OCI-LY7 (cell line): ENCODE measurements around the gene CABLES1. TPM values are rescaled to one million over a fixed set of nuclear protein-coding genes. Genes with fewer than 3 reads are reported as not detected.

Experiments
- BruUV-seq: library from RNA; stranded (reverse); fragments of 400-500 nt; replicated peaks from 2 replicates; lab custom pipeline; 2021; lab: Mats Ljungman, UMichigan
- CTCF ChIA-PET: fragments of 300-600 bp; sonication (Branson Sonifier 250); formaldehyde crosslinking; loops from one replicate; lab custom pipeline; 2022; ENCODE audit warnings: antibody characterized with exemption; ENCODE audit not compliant: unreplicated experiment; lab: Charles Lee
- POLR2A ChIA-PET: fragments of 300-600 bp; sonication (Branson Sonifier 250); formaldehyde crosslinking; loops from one replicate; lab custom pipeline; 2022; ENCODE audit warnings: antibody characterized with exemption; lab: Charles Lee
- DNase-seq: peaks from one replicate; pipeline ENCODE4 v3.0.0-alpha.2; 2015; ENCODE audit warnings: low spot score
- H2AFZ ChIP-seq: fragments of 200-600 bp; sonication (generic), shearing (Covaris generic); 2 replicates; pipeline ENCODE4 v1.6.1; 2014; ENCODE audit warnings: mild to moderate bottlenecking, antibody characterized with exemption, low read length, moderate library complexity
- H3K27ac ChIP-seq: fragments of 200-600 bp; sonication (generic); 2 replicates; pipeline ENCODE4 v1.5.1; 2014; ENCODE audit warnings: mixed run types, low read depth, mild to moderate bottlenecking, moderate library complexity, low read length, inconsistent platforms; ENCODE audit not compliant: poor library complexity, severe bottlenecking
- H3K36me3 ChIP-seq: fragments of 200-600 bp; sonication (generic); 2 replicates; pipeline ENCODE4 v1.6.1; 2014; ENCODE audit warnings: mild to moderate bottlenecking, antibody characterized with exemption, low read length, moderate library complexity, mixed read lengths; ENCODE audit not compliant: insufficient read depth
- H3K4me1 ChIP-seq: fragments of 200-600 bp; sonication (generic); 2 replicates; pipeline ENCODE4 v1.5.1; 2014; ENCODE audit warnings: mild to moderate bottlenecking, low read length; ENCODE audit not compliant: insufficient read depth, poor library complexity, severe bottlenecking
- H3K4me2 ChIP-seq: fragments of 200-600 bp; sonication (generic); 2 replicates; pipeline ENCODE4 v1.6.1; 2014; ENCODE audit warnings: mild to moderate bottlenecking, low read length
- H3K4me3 ChIP-seq: fragments of 200-600 bp; sonication (generic); 2 replicates; pipeline ENCODE4 v1.5.1; 2014; ENCODE audit warnings: mild to moderate bottlenecking, low read depth, low read length; ENCODE audit not compliant: poor library complexity, severe bottlenecking
- H3K79me2 ChIP-seq: fragments of 200-600 bp; sonication (generic); 2 replicates; pipeline ENCODE4 v1.6.1; 2016; ENCODE audit warnings: low read depth, mild to moderate bottlenecking, low read length, moderate library complexity, mixed read lengths; ENCODE audit not compliant: insufficient read depth
- H3K9me2 ChIP-seq: fragments of 200-600 bp; sonication (generic); 2 replicates; pipeline ENCODE4 v1.6.1; 2016; ENCODE audit warnings: mild to moderate bottlenecking, low read length, mixed read lengths; ENCODE audit not compliant: insufficient read depth
- H3K9me3 ChIP-seq: fragments of 200-600 bp; sonication (generic); 2 replicates; pipeline ENCODE4 v1.6.1; 2014; ENCODE audit warnings: mild to moderate bottlenecking, mixed run types, low read length, mixed read lengths
- H4K20me1 ChIP-seq: fragments of 200-600 bp; sonication (generic); 2 replicates; pipeline ENCODE4 v1.6.1; 2014; ENCODE audit warnings: mild to moderate bottlenecking, antibody characterized with exemption, low read length, moderate library complexity, mixed read lengths; ENCODE audit not compliant: insufficient read depth
- CTCF ChIP-seq: fragments of 200-600 bp; sonication (generic); conservative IDR thresholded peaks from 2 replicates; pipeline ENCODE4 v1.5.1; 2014; ENCODE audit warnings: mild to moderate bottlenecking, antibody characterized with exemption, low read length, moderate library complexity, mixed read lengths
- EZH2phosphoT487 ChIP-seq: fragments of 200-600 bp; sonication (generic); IDR thresholded peaks from 2 replicates; pipeline ENCODE4 v1.6.1; 2018; ENCODE audit warnings: low read depth, borderline replicate concordance, mild to moderate bottlenecking, mixed run types, antibody characterized with exemption, low read length, moderate library complexity, mixed read lengths
- intact Hi-C: fragments of 100-400 bp; cut with micrococcal nuclease; formaldehyde crosslinking; loops from one replicate; pipeline ENCODE4 v1.10.0; 2022; ENCODE audit not compliant: unreplicated experiment
- total RNA-seq, 2 experiments: library from RNA; depleted of rRNA in 1 of 2; stranded (reverse); fragments of >200 nt in 1 of 2; shearing (Covaris generic) in 1 of 2; gene quantifications; 2 replicates each; pipeline ENCODE4 v1.2.3, GENCODE V29; 2014 to 2022

The CABLES1 gene
- total RNA-seq, 2 experiments from 2014 or later = 20.6 to 28.7 TPM

GRCh38 chr18:23217781-23218180, 82.5 kb downstream of the CABLES1 start:
- Histone ChIP-seq H3K79me2 (no peaks in the 10 kb centered on the region), H3K4me1 (peaks cover 28% of the 10 kb centered on the region), H3K36me3 (peaks cover 33% of the 10 kb centered on the region), H3K9me2 (no peaks in the 10 kb centered on the region), H4K20me1 (no peaks in the 10 kb centered on the region), H3K4me3 (no peak overlapping the region), H3K4me2 (no peak overlapping the region), H2AFZ (no peak overlapping the region), H3K27ac (no peak overlapping the region), H3K9me3 (no peaks in the 10 kb centered on the region)
- POLR2A ChIA-PET = no interaction called here
- TF ChIP-seq EZH2phosphoT487 (no peak), CTCF (no peak)
- intact Hi-C loops = no loop called here
- CTCF ChIA-PET = no interaction called here
- DNase-seq = no peak
- BruUV-seq = no TSS peak

- H3K27ac ChIP-seq = no peak overlapping the region
- ChIA-PET POLR2A (interaction anchor here (0.8 kb wide), 1 partner anchor 49 kb away, joined by 4 read pairs; no protein-coding TSS in a partner anchor), CTCF (no interaction called here)
- peaks cover 49% of the 10 kb centered on the region for H3K4me1 ChIP-seq
- H3K36me3 ChIP-seq = peaks cover 15% of the 10 kb centered on the region
- H3K9me2 ChIP-seq = no peaks in the 10 kb centered on the region
- BruUV-seq = no TSS peak
- H3K4me3 ChIP-seq = no peak overlapping the region
- intact Hi-C loops = no loop called here
- H3K79me2 ChIP-seq = no peaks in the 10 kb centered on the region
- H2AFZ ChIP-seq = no peak overlapping the region
- H4K20me1 ChIP-seq = no peaks in the 10 kb centered on the region
- TF ChIP-seq EZH2phosphoT487 = no peak
- H3K9me3 ChIP-seq = no peaks in the 10 kb centered on the region
- no peak overlapping the region for H3K4me2 ChIP-seq
- DNase-seq = no peak
Measured at GRCh38 chr18:23220355-23220754, 85.1 kb downstream of the CABLES1 start.

GRCh38 chr18:23223641-23224040, 88.4 kb downstream of the CABLES1 start:
- H3K4me3 ChIP-seq = no peak overlapping the region
- no peaks in the 10 kb centered on the region for H4K20me1 ChIP-seq
- peak overlapping the region; percentile 33 for H3K27ac ChIP-seq
- DNase-seq = no peak
- BruUV-seq = no TSS peak
- H3K4me1 ChIP-seq = peaks cover 80% of the 10 kb centered on the region
- ChIA-PET POLR2A (interaction anchor here (0.6 to 8.0 kb wide), 14 partner anchors 8 to 1335 kb away, joined by 3 to 163 read pairs (median 5); partner anchors contain the start of gene CABLES1), CTCF (interaction anchor here (0.9 kb wide), 1 partner anchor 19 kb away, joined by 3 read pairs; no protein-coding TSS in a partner anchor)
- no peaks in the 10 kb centered on the region for H3K9me2 ChIP-seq
- intact Hi-C loops = no loop called here
- no peak for TF ChIP-seq CTCF
- no peak for TF ChIP-seq EZH2phosphoT487
- peaks cover 6% of the 10 kb centered on the region; the same call in 1 of the 2 replicates for H3K36me3 ChIP-seq
- no peaks in the 10 kb centered on the region for H3K79me2 ChIP-seq
- no peak overlapping the region for H3K4me2 ChIP-seq
- H2AFZ ChIP-seq = no peak overlapping the region
- no peaks in the 10 kb centered on the region for H3K9me3 ChIP-seq
